Pancreas (tissue), 10 donors: Measurements from ENCODE around the gene PRSS3. TPM values are rescaled to one million over a fixed set of nuclear protein-coding genes. Genes with fewer than 3 reads are reported as not detected.
"Not testable (repeated sequence)": the region's sequence is repeated elsewhere in the genome, so short reads cannot be mapped to it uniquely, and the experiment has no call there.

Experiments
- ATAC-seq, 4 donors: fragments of 200-7000 bp; cut with Tn5 transposase; one replicate each; pipeline versions ENCODE4 v1.8.0 to v1.9.1; 2020; ENCODE audit warnings: mild to moderate bottlenecking in 4 of 4, moderate library complexity in 4 of 4
- DNase-seq, 6 donors: peaks; one replicate each; pipeline ENCODE4 v3.0.0-alpha.2; 2020
- FAIRE-seq: peaks from 2 replicates; lab custom pipeline; 2012; peaks lifted over from hg19 to GRCh38; lab: Jason Lieb, UNC
- H3K27ac ChIP-seq, 4 donors: fragments of 200-600 bp; sonication (generic); 1 replicate in 3 of 4; 2 replicates in 1 of 4; pipeline versions ENCODE4 v1.5.0 to v1.8.0; 2020
- H3K27me3 ChIP-seq, 4 donors: fragments of 200-600 bp; one replicate each; pipeline ENCODE4 v1.8.0; 2021
- H3K36me3 ChIP-seq, 3 donors: fragments of 200-600 bp; sonication (generic) in 1 of 3; one replicate each; pipeline versions ENCODE4 v1.5.0 to v1.8.0; 2020 to 2021
- H3K4me1 ChIP-seq, 3 donors: fragments of 200-600 bp; one replicate each; pipeline ENCODE4 v1.8.0; 2021
- H3K4me3 ChIP-seq, 4 donors: fragments of 200-600 bp; sonication (generic) in 2 of 4; one replicate each; pipeline versions ENCODE4 v1.5.0 to v1.8.0; 2020 to 2021
- H3K9me3 ChIP-seq, 4 donors: fragments of 200-600 bp; one replicate each; pipeline ENCODE4 v1.8.0; 2021
- CTCF ChIP-seq, 4 donors: fragments of 200-600 bp; sonication (generic) in 3 of 4; IDR thresholded peaks; one replicate each; pipeline versions ENCODE4 v1.5.0 to v1.8.0; 2021; ENCODE audit warnings: antibody characterized with exemption in 4 of 4
- WGBS, 2 donors: extraction: QIAGEN DNeasy Blood & Tissue Kit; methylation state at CpG; one replicate each; pipeline ENCODE4 v1.1.7; 2013; 5-methylcytosine and 5-hydroxymethylcytosine counted together
- intact Hi-C, 3 donors: fragments of 100-400 bp; cut with DNase I; formaldehyde crosslinking; loops; one replicate each; pipeline versions ENCODE4 v1.11.1 to v1.14.2; 2022
- polyA plus RNA-seq, 2 donors: library from polyadenylated mRNA; stranded (reverse); fragments of 200-250 nt; gene quantifications; one replicate each; pipeline ENCODE4 v1.2.3, GENCODE V29; 2013
- total RNA-seq, 6 donors: library from RNA; stranded (reverse); fragmentation: NEBNext Ultra II Directional in 4 of 6; extraction: Animal tissue kit (Norgen Biotek cat#: 25700) in 4 of 6; gene quantifications; one replicate each; pipeline versions ENCODE4 v1.2.1 to v1.2.4, GENCODE V29; 2021 to 2023
- donor health status: healthy with polysubstance abuse.
- donor health status: DM: no; HTN: no; CAD: no; lungs with moderate emphysema.
- donor health status: DM: no; HTN: no; CAD: no.
- donor health status: control.
- donor health status: control.
- donor health status: Bipolar disorder and iron deficiency.
- donor health status: DM: yes; HTN: yes; CAD: no.
- donor health status: DM: no; HTN: no; CAD: no.
- donor health status: DM: no; HTN: no; CAD: no.
- donor health status: DM: yes; HTN: yes; CAD: no.

The PRSS3 gene
- total and polyA plus RNA-seq, 8 donors = 341 to 5,218 (median 1,394) TPM

- peaks cover 18 to 28% (median 24%) of the 10 kb centered on the region in 3 donors for H3K4me1 ChIP-seq
- intact Hi-C loops = no loop called here
- peak overlapping the region in 3 of 4 donors; percentile 17 to 35 (median 31) for H3K4me3 ChIP-seq
- WGBS, 2 donors = 19 to 29% methylated on average over 1 of the region's 1 CpG
- peak in 2 of 4 donors; percentile 12 to 28 for TF ChIP-seq CTCF (IDR thresholded peaks at IDR 0.05)
- DNase-seq (peak in 4 of 6 donors; percentile 49 to 81 (median 76)), ATAC-seq (peak; percentile 57 to 85 (median 80)), FAIRE-seq (no peak)
- H3K27ac ChIP-seq = peak overlapping the region in 2 of 4 donors; percentile 77 to 85
- H3K9me3 ChIP-seq = no peaks in the 10 kb centered on the region
- H3K36me3 ChIP-seq = no peaks in the 10 kb centered on the region
- no peaks in the 10 kb centered on the region for H3K27me3 ChIP-seq
Observed at GRCh38 chr9:33787839-33788238, 7.5 kb upstream of the PRSS3 start.

- intact Hi-C loops, H3K4me3 ChIP-seq, H3K36me3 ChIP-seq, H3K9me3 ChIP-seq, FAIRE-seq, ATAC-seq, DNase-seq, H3K27me3 ChIP-seq: not testable (repeated sequence)
- WGBS, 2 donors = 43 to 50% methylated on average over 2 of the region's 2 CpGs
- H3K27ac ChIP-seq = peak overlapping the region in 2 of 4 donors; percentile 77 to 85
- peaks cover 18 to 44% (median 28%) of the 10 kb centered on the region in 3 donors for H3K4me1 ChIP-seq
Observed at GRCh38 chr9:33789429-33789828, 5.9 kb upstream of the PRSS3 start.

GRCh38 chr9:33791117-33791516, 4.2 kb upstream of the PRSS3 start:
- Histone ChIP-seq H3K27me3 (no peaks in the 10 kb centered on the region), H3K4me1 (peaks cover 20 to 53% (median 30%) of the 10 kb centered on the region in 3 donors), H3K9me3 (no peaks in the 10 kb centered on the region), H3K36me3 (no peaks in the 10 kb centered on the region), H3K4me3 (no peak overlapping the region), H3K27ac (peak overlapping the region in 3 of 4 donors; percentile 29 to 82 (median 77))
- intact Hi-C loops = no loop called here
- no peak for TF ChIP-seq CTCF (IDR thresholded peaks at IDR 0.05)
- peak; percentile 36 to 59 (median 41) for ATAC-seq
- FAIRE-seq = no peak
- peak in 4 of 6 donors; percentile 57 to 81 (median 74) for DNase-seq
- 13 to 24% methylated on average over 2 of the region's 2 CpGs for WGBS, 2 donors

- ATAC-seq, H3K27me3 ChIP-seq, intact Hi-C loops: not testable (repeated sequence)
Observed at GRCh38 chr9:33793496-33793895, 1.9 kb upstream of the PRSS3 start.

GRCh38 chr9:33794560-33794959, 801 bp upstream of the PRSS3 start:
- no peak for TF ChIP-seq CTCF (IDR thresholded peaks at IDR 0.05)
- no peak for FAIRE-seq
- intact Hi-C loops = no loop called here

More at GRCh38 chr9:33793496-33793895, 1.9 kb upstream of the PRSS3 start:
- Histone ChIP-seq H3K4me3 (peak overlapping the region in 1 of 4 donors; percentile 3), H3K4me1 (peaks cover 23 to 61% (median 30%) of the 10 kb centered on the region in 3 donors), H3K27ac (peak overlapping the region in 3 of 4 donors; percentile 28 to 82 (median 77))
- FAIRE-seq, H3K36me3 ChIP-seq, H3K9me3 ChIP-seq: not testable (repeated sequence)
- peak in 1 of 6 donors; percentile 73 for DNase-seq
- WGBS, 2 donors = 35 to 47% methylated on average over 1 of the region's 1 CpG

GRCh38 chr9:33795819-33796218, 458 bp downstream of the PRSS3 start:
- FAIRE-seq (no peak), DNase-seq (peak in 5 of 6 donors; percentile 55 to 85 (median 83)), ATAC-seq (peak; percentile 59 to 71 (median 67))
- H3K4me1 ChIP-seq = peaks cover 15 to 58% (median 21%) of the 10 kb centered on the region in 3 donors
- H3K4me3 ChIP-seq = no peak overlapping the region
- 10 to 12% methylated on average over 4 of the region's 4 CpGs for WGBS, 2 donors
- no peaks in the 10 kb centered on the region for H3K27me3 ChIP-seq
- TF ChIP-seq CTCF (IDR thresholded peaks at IDR 0.05) = no peak
- intact Hi-C loops = no loop called here
- no peaks in the 10 kb centered on the region for H3K36me3 ChIP-seq
- H3K9me3 ChIP-seq = no peaks in the 10 kb centered on the region
- H3K27ac ChIP-seq = peak overlapping the region; percentile 19 to 82 (median 72)

More at GRCh38 chr9:33794560-33794959, 801 bp upstream of the PRSS3 start:
- no peaks in the 10 kb centered on the region for H3K9me3 ChIP-seq
- WGBS, 2 donors = 61 to 62% methylated on average over 2 of the region's 2 CpGs
- H3K27me3 ChIP-seq = no peaks in the 10 kb centered on the region
- H3K36me3 ChIP-seq = no peaks in the 10 kb centered on the region
- H3K27ac ChIP-seq = peak overlapping the region in 3 of 4 donors; percentile 24 to 82 (median 77)
- peaks cover 15 to 58% (median 23%) of the 10 kb centered on the region in 3 donors for H3K4me1 ChIP-seq
- DNase-seq = peak in 1 of 6 donors; percentile 42
- no peak for ATAC-seq
- peak overlapping the region in 1 of 4 donors; percentile 3 for H3K4me3 ChIP-seq

- peak; percentile 61 to 82 (median 79) for DNase-seq
- H3K9me3 ChIP-seq, FAIRE-seq, intact Hi-C loops, H3K36me3 ChIP-seq, H3K27me3 ChIP-seq, H3K4me3 ChIP-seq: not testable (repeated sequence)
- 39 to 42% methylated on average over 5 of the region's 5 CpGs for WGBS, 2 donors
- peaks cover 15 to 53% (median 23%) of the 10 kb centered on the region in 3 donors for H3K4me1 ChIP-seq
- peak overlapping the region; percentile 19 to 82 (median 72) for H3K27ac ChIP-seq
- ATAC-seq = peak; percentile 6 to 36 (median 12)
Observed at GRCh38 chr9:33796679-33797078, 1.3 kb downstream of the PRSS3 start.
